CD4-positive, CD25-positive, alpha-beta regulatory T cell (primary cell): ENCODE results near the gene LLGL1. TPM values are rescaled to one million over a fixed set of nuclear protein-coding genes. Genes with fewer than 3 reads are reported as not detected.
A peak's percentile ranks its signal among the peaks of the same experiment; 100 is the strongest.

Experiments used
- ATAC-seq, 2 donors: fragments of 150-1000 bp; cut with Tn5 transposase; one replicate each; pipeline ENCODE4 v1.10.0; 2021; ENCODE audit warnings: low read depth in 2 of 2, moderate number of reproducible peaks in 2 of 2, moderate library complexity in 1 of 2
- DNase-seq, 3 donors: peaks; one replicate each; pipeline versions ENCODE4 v3.0.0 to v3.0.0-alpha.2; 2012 to 2022; ENCODE audit warnings: mixed read lengths in 1 of 3
- H3K27ac ChIP-seq: one replicate; pipeline ENCODE4 v1.7.0; 2013; ENCODE audit warnings: mild to moderate bottlenecking, low read length; ENCODE audit not compliant: insufficient read depth, poor library complexity, severe bottlenecking
- H3K27me3 ChIP-seq: one replicate; pipeline ENCODE4 v1.7.0; 2013; ENCODE audit warnings: low read length; ENCODE audit not compliant: control insufficient read depth, insufficient read depth
- H3K36me3 ChIP-seq: one replicate; pipeline ENCODE4 v1.7.0; 2013; ENCODE audit warnings: mild to moderate bottlenecking, low read length, moderate library complexity; ENCODE audit not compliant: control insufficient read depth, insufficient read depth
- H3K4me1 ChIP-seq: 2 replicates; pipeline ENCODE4 v1.7.0; 2013; ENCODE audit warnings: mild to moderate bottlenecking, low read length; ENCODE audit not compliant: insufficient read depth, control insufficient read depth, poor library complexity, severe bottlenecking
- H3K4me3 ChIP-seq: one replicate; pipeline ENCODE4 v1.7.0; 2013; ENCODE audit warnings: low read depth, mild to moderate bottlenecking, low read length, moderate library complexity
- H3K9me3 ChIP-seq, 2 experiments: 1 replicate in 1 of 2; 2 replicates in 1 of 2; pipeline ENCODE4 v1.7.0; 2013; ENCODE audit warnings: low read length in 2 of 2, mild to moderate bottlenecking in 1 of 2, moderate library complexity in 1 of 2; ENCODE audit not compliant: control insufficient read depth in 2 of 2
- H3K27ac Mint-ChIP-seq, 3 donors: one replicate each; pipeline ENCODE4 v1.8.0; 2020 to 2022; ENCODE audit warnings: mild to moderate bottlenecking in 3 of 3, mixed read lengths in 3 of 3, moderate library complexity in 2 of 3
- H3K27me3 Mint-ChIP-seq: one replicate; pipeline ENCODE4 v1.8.0; 2022; ENCODE audit warnings: mild to moderate bottlenecking, mixed read lengths
- H3K36me3 Mint-ChIP-seq: one replicate; pipeline ENCODE4 v1.8.0; 2020; ENCODE audit warnings: mixed read lengths
- H3K4me1 Mint-ChIP-seq, 4 donors: one replicate each; pipeline ENCODE4 v1.8.0; 2020 to 2022; ENCODE audit warnings: mixed read lengths in 4 of 4, mild to moderate bottlenecking in 1 of 4
- H3K4me3 Mint-ChIP-seq, 4 donors: one replicate each; pipeline ENCODE4 v1.8.0; 2020 to 2022; ENCODE audit warnings: mild to moderate bottlenecking in 4 of 4, mixed read lengths in 4 of 4, moderate library complexity in 3 of 4
- H3K9me3 Mint-ChIP-seq, 7 donors: one replicate each; pipeline ENCODE4 v1.8.0; 2020 to 2022; ENCODE audit warnings: mixed read lengths in 7 of 7, mild to moderate bottlenecking in 3 of 7, moderate library complexity in 2 of 7
- polyA plus RNA-seq, 4 donors: library from polyadenylated mRNA; unstranded; fragments of 300-500 nt; fragmentation: Illumina TruSeq; gene quantifications; one replicate each; pipeline ENCODE4 v1.2.3, GENCODE V29; 2021
- total RNA-seq: library from RNA; stranded (reverse); gene quantifications from one replicate; pipeline ENCODE4 v1.2.3, GENCODE V29; 2022

Gene LLGL1
- total and polyA plus RNA-seq, 5 donors from 2014 or later, result 1.0 to 16.6 (median 2.0) TPM

DNA sequence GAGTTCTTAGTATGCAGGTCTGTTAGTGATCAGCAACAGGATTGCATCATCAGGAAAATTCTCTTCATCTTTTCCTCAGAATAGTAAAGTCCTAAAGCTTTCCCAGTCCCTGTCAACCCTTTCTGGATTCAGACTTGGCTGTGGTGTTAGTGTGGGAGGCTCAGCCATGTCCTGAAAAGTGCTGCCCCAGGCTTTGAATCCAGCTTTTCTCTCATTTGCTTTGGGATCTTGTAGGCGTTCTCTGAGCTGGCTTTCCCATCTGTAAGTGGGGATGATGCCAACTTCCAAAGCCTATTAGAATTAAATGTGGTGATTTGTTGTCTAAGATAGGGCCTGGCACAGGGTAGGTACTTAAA lies 38.8 kb upstream of the LLGL1 start:
- Mint-ChIP-seq H3K9me3 (no peaks in the 10 kb centered on the region), H3K27ac (peak overlapping the region; percentile 53 to 98 (median 98)), H3K4me3 (peak overlapping the region; percentile 97 to 98 (median 97)), H3K27me3 (peaks cover 6% of the 10 kb centered on the region), H3K36me3 (peaks cover 30% of the 10 kb centered on the region), H3K4me1 (peaks cover 8 to 84% (median 67%) of the 10 kb centered on the region in 4 donors)
- Histone ChIP-seq H3K9me3 (no peaks in the 10 kb centered on the region), H3K36me3 (peaks cover 19% of the 10 kb centered on the region), H3K27me3 (no peaks in the 10 kb centered on the region), H3K27ac (peak overlapping the region; percentile 25), H3K4me1 (peaks cover 79% of the 10 kb centered on the region), H3K4me3 (peak overlapping the region; percentile 95)
- no peak for ATAC-seq
- DNase-seq, result no peak

DNA sequence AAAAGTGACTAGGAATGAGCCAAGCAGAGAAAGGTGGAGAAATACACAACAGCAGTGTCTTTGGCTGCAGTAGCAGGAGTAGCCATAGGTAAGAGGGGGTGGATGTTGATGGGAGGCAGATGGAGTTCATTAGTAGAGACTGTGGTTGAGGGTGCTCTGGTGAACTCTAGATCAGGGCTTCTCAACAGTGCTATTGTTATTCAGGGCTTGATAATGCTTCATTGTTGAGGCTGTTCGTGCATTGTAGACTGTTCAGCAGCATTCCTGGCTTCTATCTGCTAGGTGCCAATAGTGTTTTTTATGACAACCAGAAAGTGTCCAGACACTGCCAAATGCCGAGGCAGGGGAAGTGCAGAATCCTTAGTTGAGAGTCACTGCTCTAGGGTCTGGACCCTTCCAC lies 38.2 kb upstream of the LLGL1 start:
- no peaks in the 10 kb centered on the region for H3K27me3 ChIP-seq
- peaks cover 19% of the 10 kb centered on the region for H3K36me3 ChIP-seq
- H3K27ac ChIP-seq, result no peak overlapping the region
- ATAC-seq, result no peak
- no peaks in the 10 kb centered on the region for H3K9me3 ChIP-seq
- peak overlapping the region; percentile 97 to 98 (median 97) for H3K4me3 Mint-ChIP-seq
- DNase-seq, result no peak
- H3K27ac Mint-ChIP-seq, result peak overlapping the region; percentile 58 to 83 (median 71)
- peaks cover 81% of the 10 kb centered on the region for H3K4me1 ChIP-seq
- peaks cover 13 to 84% (median 69%) of the 10 kb centered on the region in 4 donors for H3K4me1 Mint-ChIP-seq
- no peaks in the 10 kb centered on the region for H3K9me3 Mint-ChIP-seq
- H3K36me3 Mint-ChIP-seq, result peaks cover 30% of the 10 kb centered on the region
- H3K27me3 Mint-ChIP-seq, result peaks cover 6% of the 10 kb centered on the region
- H3K4me3 ChIP-seq, result peak overlapping the region; percentile 95

DNA sequence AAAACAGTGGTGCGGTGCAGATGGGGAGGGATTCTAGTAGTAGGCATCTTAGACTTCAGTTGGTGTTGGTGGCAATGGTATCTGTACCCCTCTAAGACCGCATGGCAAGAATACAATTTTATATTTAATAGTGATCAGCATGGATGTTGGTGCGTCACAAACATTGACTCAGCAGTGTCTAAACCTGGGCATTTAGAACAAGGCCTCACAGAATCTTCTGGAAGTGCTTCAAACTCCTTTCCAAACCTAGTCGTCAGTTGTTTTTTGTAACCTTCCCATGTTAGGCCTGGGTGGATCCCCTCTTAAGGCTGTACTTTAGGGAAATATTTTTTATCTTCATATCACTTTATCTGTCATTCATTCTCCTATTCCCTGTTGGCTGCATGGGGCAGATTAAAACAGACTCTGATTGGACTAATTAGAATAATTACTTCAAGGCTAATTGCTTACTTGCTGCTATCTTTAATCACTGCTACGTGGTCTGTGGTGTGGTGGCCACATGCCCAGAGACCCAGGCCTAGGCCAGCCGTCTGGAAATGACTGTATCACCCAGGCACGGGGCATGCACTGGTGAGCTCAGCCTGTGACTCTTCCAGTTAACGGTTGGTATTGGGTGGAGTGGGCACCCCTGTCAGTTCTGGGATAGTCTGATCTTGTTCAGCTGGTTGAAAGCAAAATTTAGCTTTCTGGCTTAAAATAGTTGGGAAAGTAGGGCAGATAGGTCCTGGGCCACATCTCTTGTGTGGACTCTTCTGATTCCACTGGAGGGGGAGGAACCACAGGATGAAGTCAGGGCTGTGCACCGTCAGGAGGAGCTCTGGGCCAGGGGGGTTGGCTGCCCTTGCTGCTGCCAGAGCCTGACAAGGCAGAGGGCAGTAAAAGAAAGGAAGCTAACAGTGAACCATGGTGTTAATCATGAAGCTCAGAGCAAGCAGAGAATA lies 37.3 kb upstream of the LLGL1 start:
- peak overlapping the region; percentile 58 to 83 (median 77) for H3K27ac Mint-ChIP-seq
- Histone ChIP-seq H3K27ac (peak overlapping the region; percentile 5), H3K4me3 (peak overlapping the region; percentile 95), H3K27me3 (no peaks in the 10 kb centered on the region), H3K4me1 (peaks cover 77% of the 10 kb centered on the region), H3K9me3 (no peaks in the 10 kb centered on the region), H3K36me3 (peaks cover 19% of the 10 kb centered on the region)
- H3K4me1 Mint-ChIP-seq, result peaks cover 16 to 82% (median 68%) of the 10 kb centered on the region in 4 donors
- peaks cover 5% of the 10 kb centered on the region for H3K27me3 Mint-ChIP-seq
- peak overlapping the region; percentile 97 to 98 (median 97) for H3K4me3 Mint-ChIP-seq
- ATAC-seq (no peak), DNase-seq (no peak)
- H3K36me3 Mint-ChIP-seq, result peaks cover 30% of the 10 kb centered on the region
- no peaks in the 10 kb centered on the region for H3K9me3 Mint-ChIP-seq

DNA sequence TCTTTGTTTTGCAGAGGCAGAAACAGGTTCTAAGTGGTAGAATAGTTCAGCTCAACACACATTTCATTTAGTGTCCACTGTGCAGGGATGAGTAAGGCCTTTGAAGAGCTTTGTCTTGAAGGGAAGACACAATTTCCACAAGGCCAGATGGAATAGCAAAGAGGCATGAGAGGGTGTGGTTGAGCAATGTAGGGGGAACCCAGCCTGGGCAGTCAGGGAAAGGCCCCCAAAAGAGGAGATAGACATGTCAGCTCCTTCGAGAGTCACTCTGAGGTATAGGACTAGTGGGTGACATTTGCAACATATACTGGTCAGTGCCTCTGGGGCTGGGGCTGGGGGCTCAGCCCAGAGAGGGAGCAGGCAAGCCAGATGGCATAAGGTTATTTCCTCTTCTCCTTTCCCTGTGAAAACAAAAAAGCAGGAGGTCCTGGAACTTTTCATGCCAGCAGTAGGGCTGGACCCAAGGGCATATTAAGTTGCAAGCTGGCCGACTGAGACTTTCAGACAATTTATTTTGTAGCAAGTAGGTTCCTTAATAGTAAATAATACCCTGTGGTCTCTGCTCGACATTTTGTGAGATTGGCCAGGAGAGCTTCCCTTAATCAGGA lies 34.7 kb upstream of the LLGL1 start:
- H3K4me1 ChIP-seq, result peaks cover 66% of the 10 kb centered on the region
- peaks cover 8 to 91% (median 73%) of the 10 kb centered on the region in 4 donors for H3K4me1 Mint-ChIP-seq
- H3K4me3 Mint-ChIP-seq, result peak overlapping the region; percentile 26 to 62 (median 58)
- H3K36me3 Mint-ChIP-seq, result peaks cover 38% of the 10 kb centered on the region
- H3K9me3 Mint-ChIP-seq, result no peaks in the 10 kb centered on the region
- ATAC-seq, result no peak
- no peak for DNase-seq
- H3K9me3 ChIP-seq, result no peaks in the 10 kb centered on the region
- H3K27ac ChIP-seq, result no peak overlapping the region
- H3K4me3 ChIP-seq, result peak overlapping the region; percentile 19
- H3K27ac Mint-ChIP-seq, result peak overlapping the region in 2 of 3 donors; percentile 48 to 55
- H3K27me3 ChIP-seq, result no peaks in the 10 kb centered on the region
- no peaks in the 10 kb centered on the region for H3K27me3 Mint-ChIP-seq
- peaks cover 34% of the 10 kb centered on the region for H3K36me3 ChIP-seq

DNA sequence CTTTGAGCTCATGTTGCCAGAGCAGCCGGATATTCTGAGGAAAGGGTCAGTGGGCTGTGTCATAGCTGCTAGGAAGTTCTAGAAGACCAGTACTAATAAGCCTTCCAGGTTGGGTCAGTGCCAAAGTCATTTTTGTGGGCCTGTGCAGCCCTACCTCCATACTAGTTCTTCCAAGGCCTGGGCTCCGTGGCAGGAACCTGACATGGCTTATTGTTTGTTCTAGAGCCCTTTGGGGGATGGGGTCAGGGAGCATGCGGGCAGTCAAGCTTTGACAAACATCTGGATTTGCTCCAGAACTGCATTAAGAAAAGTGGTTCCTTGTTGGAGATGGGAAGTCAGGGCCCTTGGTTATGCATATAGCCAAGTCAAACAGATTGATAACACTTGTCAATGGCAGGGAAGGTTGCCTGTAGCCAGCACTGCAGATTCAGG lies 34.2 kb upstream of the LLGL1 start:
- H3K4me1 Mint-ChIP-seq, result peaks cover 8 to 91% (median 70%) of the 10 kb centered on the region in 4 donors
- DNase-seq (no peak), ATAC-seq (no peak)
- peak overlapping the region in 2 of 3 donors; percentile 48 to 55 for H3K27ac Mint-ChIP-seq
- Histone ChIP-seq H3K4me3 (peak overlapping the region; percentile 19), H3K27ac (no peak overlapping the region), H3K9me3 (no peaks in the 10 kb centered on the region), H3K27me3 (no peaks in the 10 kb centered on the region), H3K4me1 (peaks cover 61% of the 10 kb centered on the region), H3K36me3 (peaks cover 38% of the 10 kb centered on the region)
- H3K27me3 Mint-ChIP-seq, result no peaks in the 10 kb centered on the region
- peak overlapping the region in 3 of 4 donors; percentile 26 to 62 (median 61) for H3K4me3 Mint-ChIP-seq
- H3K36me3 Mint-ChIP-seq, result peaks cover 36% of the 10 kb centered on the region
- H3K9me3 Mint-ChIP-seq, result no peaks in the 10 kb centered on the region

DNA sequence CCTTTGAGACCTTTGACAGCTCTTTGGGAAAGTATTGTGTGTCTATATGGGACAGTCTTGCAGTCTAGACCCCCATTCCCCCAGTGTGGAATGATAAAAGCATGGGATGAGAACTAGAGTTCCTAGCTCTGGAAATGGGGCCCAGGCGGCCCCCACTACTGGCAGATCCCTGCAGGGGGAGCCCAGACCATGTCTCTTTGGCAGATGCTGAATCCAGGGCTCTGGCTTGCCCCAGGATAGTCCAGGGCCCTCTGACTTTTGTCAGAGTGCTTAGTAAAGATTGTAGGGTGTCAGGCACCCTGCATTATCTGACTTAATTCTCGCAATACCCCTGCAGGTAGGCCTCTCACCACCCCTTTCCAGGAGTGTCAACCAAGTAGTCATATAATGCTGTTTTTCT lies 33.5 kb upstream of the LLGL1 start:
- ATAC-seq, result peak; percentile 30 to 35
- H3K36me3 Mint-ChIP-seq, result peaks cover 32% of the 10 kb centered on the region
- H3K4me3 ChIP-seq, result peak overlapping the region; percentile 7

DNA sequence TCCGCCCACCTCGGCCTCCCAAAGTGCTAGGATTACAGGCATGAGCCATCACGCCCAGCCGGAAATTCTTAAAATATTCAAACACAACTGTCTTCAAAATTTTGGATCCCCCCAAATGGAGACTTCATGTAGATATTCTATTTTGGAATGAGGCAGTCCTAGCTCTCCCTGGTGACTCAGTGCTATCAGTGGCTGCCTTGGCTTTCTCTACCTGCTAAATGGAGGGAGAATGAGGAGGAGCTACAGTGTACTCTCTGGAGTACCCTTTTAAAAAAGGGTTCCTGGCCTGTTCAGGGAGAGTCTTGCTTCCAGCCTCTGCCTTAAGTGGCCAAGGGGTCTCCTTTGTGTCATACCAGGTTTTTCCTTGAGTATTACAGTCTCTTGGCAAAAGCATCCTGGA lies 31.0 kb upstream of the LLGL1 start:
- Histone ChIP-seq H3K36me3 (peaks cover 57% of the 10 kb centered on the region), H3K27ac (no peak overlapping the region), H3K4me1 (peaks cover 35% of the 10 kb centered on the region), H3K27me3 (no peaks in the 10 kb centered on the region), H3K4me3 (no peak overlapping the region), H3K9me3 (no peaks in the 10 kb centered on the region)
- DNase-seq (no peak), ATAC-seq (no peak)
- Mint-ChIP-seq H3K9me3 (no peaks in the 10 kb centered on the region), H3K4me3 (peak overlapping the region in 1 of 4 donors; percentile 39), H3K36me3 (peaks cover 30% of the 10 kb centered on the region), H3K27me3 (no peaks in the 10 kb centered on the region), H3K27ac (peak overlapping the region in 2 of 3 donors; percentile 20 to 49), H3K4me1 (peaks cover 13 to 91% (median 62%) of the 10 kb centered on the region in 4 donors)

More for the DNA sequence above, 33.5 kb upstream of the LLGL1 start:
- H3K4me3 Mint-ChIP-seq, result peak overlapping the region in 3 of 4 donors; percentile 10 to 61 (median 26)
- DNase-seq, result no peak
- Histone ChIP-seq H3K4me1 (peaks cover 56% of the 10 kb centered on the region), H3K27ac (no peak overlapping the region), H3K9me3 (no peaks in the 10 kb centered on the region), H3K36me3 (peaks cover 44% of the 10 kb centered on the region), H3K27me3 (no peaks in the 10 kb centered on the region)
- peak overlapping the region in 1 of 3 donors; percentile 48 for H3K27ac Mint-ChIP-seq
- H3K4me1 Mint-ChIP-seq, result peaks cover 8 to 90% (median 64%) of the 10 kb centered on the region in 4 donors
- H3K9me3 Mint-ChIP-seq, result no peaks in the 10 kb centered on the region
- no peaks in the 10 kb centered on the region for H3K27me3 Mint-ChIP-seq
